Breast epithelium (tissue), 3 donors: Measurements from ENCODE around the gene RPS5.

Experiments used
- CTCF ChIP-seq, 3 donors: fragments of 450-650 bp; IDR thresholded peaks; one replicate each; pipeline ENCODE4 v1.5.1; 2016 to 2017; ENCODE audit warnings: antibody characterized with exemption in 3 of 3, mild to moderate bottlenecking in 3 of 3, moderate library complexity in 3 of 3
- POLR2AphosphoS5 ChIP-seq, 3 donors: sonication (generic); formaldehyde crosslinking; IDR thresholded peaks; one replicate each; pipeline ENCODE4 v1.6.1; 2017; ENCODE audit warnings: antibody characterized with exemption in 3 of 3

- TF ChIP-seq POLR2AphosphoS5 (IDR thresholded peaks at IDR 0.05) (no peak), CTCF (IDR thresholded peaks at IDR 0.05) (no peak)
Observed at GRCh38 chr19:58355908-58356765, 30.9 kb upstream of the RPS5 start.
